HG03469 (cell line): Measurements from ENCODE around the gene SNX32.
A peak's percentile ranks its signal among the peaks of the same experiment; 100 is the strongest.

Experiments used
- ATAC-seq: cut with Tn5 transposase; IDR thresholded peaks from one replicate; pipeline ENCODE4 v1.9.1; 2021; ENCODE audit warnings: mild to moderate bottlenecking, moderate library complexity, moderate number of reproducible peaks; ENCODE audit not compliant: unreplicated experiment

SNX32 gene

GRCh38 chr11:65865550-65866172, 31.9 kb downstream of the SNX32 start:
- no peak for ATAC-seq

GRCh38 chr11:65866509-65867283, 32.9 kb downstream of the SNX32 start:
- ATAC-seq, result no peak

- no peak for ATAC-seq
These were observed 33.7 kb downstream of the SNX32 start for GRCh38 chr11:65867284-65868071.

- ATAC-seq, result no peak
These were observed 34.4 kb downstream of the SNX32 start for GRCh38 chr11:65868076-65868667.

- no peak for ATAC-seq
These were observed 35.1 kb downstream of the SNX32 start for GRCh38 chr11:65868907-65869306.

- ATAC-seq, result no peak
These were observed 36.0 kb downstream of the SNX32 start for GRCh38 chr11:65869643-65870306.

- ATAC-seq, result no peak
These were observed 36.5 kb downstream of the SNX32 start for GRCh38 chr11:65870307-65870658.

- ATAC-seq, result no peak
These were observed 37.2 kb downstream of the SNX32 start for GRCh38 chr11:65870706-65871681.

GRCh38 chr11:65871811-65872548, 38.2 kb downstream of the SNX32 start:
- no peak for ATAC-seq

GRCh38 chr11:65872586-65873317, 39.0 kb downstream of the SNX32 start, which contains the start of gene EFEMP2:
Gene EFEMP2, minus strand, starts transcription at chr11:65872800. Its CDS starts 446 bp downstream, at chr11:65872354.
- ATAC-seq, result no peak

- peak; percentile 60 for ATAC-seq
These were observed 39.8 kb downstream of the SNX32 start for GRCh38 chr11:65873318-65874156.

GRCh38 chr11:65879617-65880016, 45.9 kb downstream of the SNX32 start, which contains the start of gene CTSW:
Gene CTSW, plus strand, starts transcription at chr11:65879837. Its CDS starts 18 bp downstream, at chr11:65879855.
- ATAC-seq, result no peak

- no peak for ATAC-seq
These were observed 46.3 kb downstream of the SNX32 start for GRCh38 chr11:65880027-65880426.

GRCh38 chr11:65880844-65881421, 47.2 kb downstream of the SNX32 start:
- no peak for ATAC-seq

GRCh38 chr11:65882120-65883057, 48.6 kb downstream of the SNX32 start:
- ATAC-seq, result no peak
